Upper lobe of right lung (tissue), 1 donor: ENCODE measurements around the gene COG6. TPM values are rescaled to one million over a fixed set of nuclear protein-coding genes. Genes with fewer than 3 reads are reported as not detected.

ENCODE experiments used
- ATAC-seq: fragments of 200-7000 bp; cut with Tn5 transposase; one replicate; pipeline ENCODE4 v1.9.1; 2020; ENCODE audit warnings: mild to moderate bottlenecking, moderate library complexity
- DNase-seq: peaks from one replicate; pipeline ENCODE4 v3.0.0-alpha.2; 2020
- H3K27ac ChIP-seq: fragments of 200-600 bp; one replicate; pipeline ENCODE4 v1.8.0; 2022
- H3K27me3 ChIP-seq: fragments of 200-600 bp; one replicate; pipeline ENCODE4 v1.8.0; 2022; ENCODE audit warnings: mild to moderate bottlenecking
- H3K36me3 ChIP-seq: fragments of 200-600 bp; one replicate; pipeline ENCODE4 v1.8.0; 2022
- H3K4me1 ChIP-seq: fragments of 200-600 bp; one replicate; pipeline ENCODE4 v1.8.0; 2022
- H3K4me3 ChIP-seq: fragments of 200-600 bp; one replicate; pipeline ENCODE4 v1.8.0; 2022; ENCODE audit warnings: mild to moderate bottlenecking
- H3K9me3 ChIP-seq: fragments of 200-600 bp; one replicate; pipeline ENCODE4 v1.8.0; 2022
- CTCF ChIP-seq: fragments of 200-600 bp; IDR thresholded peaks from one replicate; pipeline ENCODE4 v1.8.0; 2022; ENCODE audit warnings: antibody characterized with exemption
- intact Hi-C: fragments of 100-400 bp; cut with DNase I; formaldehyde crosslinking; loops from one replicate; pipeline ENCODE4 v1.11.0; 2022
- total RNA-seq: library from RNA; stranded (reverse); fragmentation: NEBNext Ultra II Directional; extraction: Animal tissue kit (Norgen Biotek cat#: 25700); gene quantifications from one replicate; pipeline ENCODE4 v1.2.1, GENCODE V29; 2021
- donor health status: DM: no; HTN: yes; CAD: no; lungs with severe emphysema.

Gene COG6
- total RNA-seq, 1 donor from 2014 or later, result 34.4 TPM

- H3K36me3 ChIP-seq, result no peaks in the 10 kb centered on the region
- no peak for TF ChIP-seq CTCF
- DNase-seq (no peak), ATAC-seq (no peak)
- H3K27me3 ChIP-seq, result no peaks in the 10 kb centered on the region
- intact Hi-C loops, result loop anchor here (10.0 kb wide), 1 partner anchor 574 kb away; no protein-coding TSS in a partner anchor
- H3K4me3 ChIP-seq, result no peak overlapping the region
- no peaks in the 10 kb centered on the region for H3K9me3 ChIP-seq
- H3K27ac ChIP-seq, result no peak overlapping the region
- no peaks in the 10 kb centered on the region for H3K4me1 ChIP-seq
Measured at GRCh38 chr13:39618561-39618960, 36.9 kb upstream of the COG6 start.

GRCh38 chr13:39623466-39623865 is 32.0 kb upstream of the COG6 start:
- ATAC-seq (no peak), DNase-seq (no peak)
- intact Hi-C loops, result no loop called here
- Histone ChIP-seq H3K36me3 (no peaks in the 10 kb centered on the region), H3K4me1 (no peaks in the 10 kb centered on the region), H3K9me3 (no peaks in the 10 kb centered on the region), H3K4me3 (no peak overlapping the region), H3K27me3 (no peaks in the 10 kb centered on the region), H3K27ac (no peak overlapping the region)
- no peak for TF ChIP-seq CTCF

- DNase-seq, result no peak
- H3K4me3 ChIP-seq, result no peak overlapping the region
- no peak for TF ChIP-seq CTCF
- H3K4me1 ChIP-seq, result no peaks in the 10 kb centered on the region
- intact Hi-C loops, result no loop called here
- no peak overlapping the region for H3K27ac ChIP-seq
- H3K27me3 ChIP-seq, result no peaks in the 10 kb centered on the region
- ATAC-seq, result no peak
- no peaks in the 10 kb centered on the region for H3K36me3 ChIP-seq
- no peaks in the 10 kb centered on the region for H3K9me3 ChIP-seq
Measured at GRCh38 chr13:39631307-39631706, 24.2 kb upstream of the COG6 start.

- no peaks in the 10 kb centered on the region for H3K27me3 ChIP-seq
- ATAC-seq (no peak), DNase-seq (no peak)
- H3K9me3 ChIP-seq, result no peaks in the 10 kb centered on the region
- TF ChIP-seq CTCF, result no peak
- no peaks in the 10 kb centered on the region for H3K4me1 ChIP-seq
- H3K36me3 ChIP-seq, result no peaks in the 10 kb centered on the region
- intact Hi-C loops, result no loop called here
- no peak overlapping the region for H3K4me3 ChIP-seq
- H3K27ac ChIP-seq, result no peak overlapping the region
Measured at GRCh38 chr13:39632994-39633393, 22.5 kb upstream of the COG6 start.

GRCh38 chr13:39635564-39635963 is 19.9 kb upstream of the COG6 start:
- no peaks in the 10 kb centered on the region for H3K9me3 ChIP-seq
- no peak overlapping the region for H3K27ac ChIP-seq
- H3K4me1 ChIP-seq, result no peaks in the 10 kb centered on the region
- DNase-seq (no peak), ATAC-seq (no peak)
- no peaks in the 10 kb centered on the region for H3K36me3 ChIP-seq
- intact Hi-C loops, result no loop called here
- no peak for TF ChIP-seq CTCF
- no peaks in the 10 kb centered on the region for H3K27me3 ChIP-seq
- H3K4me3 ChIP-seq, result no peak overlapping the region

GRCh38 chr13:39637890-39638289 is 17.6 kb upstream of the COG6 start:
- Histone ChIP-seq H3K27me3 (no peaks in the 10 kb centered on the region), H3K4me1 (no peaks in the 10 kb centered on the region), H3K27ac (no peak overlapping the region), H3K4me3 (no peak overlapping the region), H3K36me3 (no peaks in the 10 kb centered on the region), H3K9me3 (no peaks in the 10 kb centered on the region)
- DNase-seq, result no peak
- no peak for TF ChIP-seq CTCF
- intact Hi-C loops, result no loop called here
- no peak for ATAC-seq
